GM19099 (cell line): Measurements from ENCODE around the gene SH3BP4.

Experiments
- POLR2A ChIP-seq: IDR thresholded peaks from 3 replicates; pipeline ENCODE4 v1.6.1; 2011; ENCODE audit warnings: low read depth; ENCODE audit not compliant: insufficient read length; ENCODE audit errors: extremely low read depth

SH3BP4 gene, protein sequence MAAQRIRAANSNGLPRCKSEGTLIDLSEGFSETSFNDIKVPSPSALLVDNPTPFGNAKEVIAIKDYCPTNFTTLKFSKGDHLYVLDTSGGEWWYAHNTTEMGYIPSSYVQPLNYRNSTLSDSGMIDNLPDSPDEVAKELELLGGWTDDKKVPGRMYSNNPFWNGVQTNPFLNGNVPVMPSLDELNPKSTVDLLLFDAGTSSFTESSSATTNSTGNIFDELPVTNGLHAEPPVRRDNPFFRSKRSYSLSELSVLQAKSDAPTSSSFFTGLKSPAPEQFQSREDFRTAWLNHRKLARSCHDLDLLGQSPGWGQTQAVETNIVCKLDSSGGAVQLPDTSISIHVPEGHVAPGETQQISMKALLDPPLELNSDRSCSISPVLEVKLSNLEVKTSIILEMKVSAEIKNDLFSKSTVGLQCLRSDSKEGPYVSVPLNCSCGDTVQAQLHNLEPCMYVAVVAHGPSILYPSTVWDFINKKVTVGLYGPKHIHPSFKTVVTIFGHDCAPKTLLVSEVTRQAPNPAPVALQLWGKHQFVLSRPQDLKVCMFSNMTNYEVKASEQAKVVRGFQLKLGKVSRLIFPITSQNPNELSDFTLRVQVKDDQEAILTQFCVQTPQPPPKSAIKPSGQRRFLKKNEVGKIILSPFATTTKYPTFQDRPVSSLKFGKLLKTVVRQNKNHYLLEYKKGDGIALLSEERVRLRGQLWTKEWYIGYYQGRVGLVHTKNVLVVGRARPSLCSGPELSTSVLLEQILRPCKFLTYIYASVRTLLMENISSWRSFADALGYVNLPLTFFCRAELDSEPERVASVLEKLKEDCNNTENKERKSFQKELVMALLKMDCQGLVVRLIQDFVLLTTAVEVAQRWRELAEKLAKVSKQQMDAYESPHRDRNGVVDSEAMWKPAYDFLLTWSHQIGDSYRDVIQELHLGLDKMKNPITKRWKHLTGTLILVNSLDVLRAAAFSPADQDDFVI

GRCh38 chr2:234951664-234952269 lies at the start of gene SH3BP4:
TSS of gene SH3BP4 (plus strand) at chr2:234952017. CDS start at chr2:235035003, 82,986 bp downstream.
- no peak for TF ChIP-seq POLR2A

GRCh38 chr2:234904785-234905184 lies 47.0 kb upstream of the SH3BP4 start:
- no peak for TF ChIP-seq POLR2A

GRCh38 chr2:234905547-234906265 lies 46.1 kb upstream of the SH3BP4 start:
- no peak for TF ChIP-seq POLR2A

DNA sequence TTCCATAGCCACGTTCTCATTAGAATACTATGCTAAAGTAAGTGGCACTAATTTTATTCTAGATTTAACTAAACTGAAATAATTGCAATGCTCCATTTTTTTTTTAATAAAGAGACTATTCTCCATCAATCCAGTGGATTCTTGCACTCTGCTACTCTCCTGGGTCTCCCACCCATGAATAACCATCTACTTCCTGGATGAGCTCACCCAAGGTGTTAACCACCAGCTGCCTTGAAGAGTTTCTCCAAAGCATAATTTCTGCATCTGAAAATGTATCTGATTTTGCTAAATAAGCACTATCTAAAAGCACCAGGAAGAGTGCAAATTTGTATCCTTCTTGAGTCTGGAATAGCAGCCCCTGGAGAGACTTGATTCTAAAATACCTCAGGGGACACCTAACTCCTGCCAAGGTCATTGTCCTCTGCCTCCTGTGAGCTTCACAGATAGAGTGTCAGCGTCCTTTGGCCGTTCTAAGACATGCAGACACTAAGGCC lies 41.6 kb upstream of the SH3BP4 start:
- TF ChIP-seq POLR2A = no peak

DNA sequence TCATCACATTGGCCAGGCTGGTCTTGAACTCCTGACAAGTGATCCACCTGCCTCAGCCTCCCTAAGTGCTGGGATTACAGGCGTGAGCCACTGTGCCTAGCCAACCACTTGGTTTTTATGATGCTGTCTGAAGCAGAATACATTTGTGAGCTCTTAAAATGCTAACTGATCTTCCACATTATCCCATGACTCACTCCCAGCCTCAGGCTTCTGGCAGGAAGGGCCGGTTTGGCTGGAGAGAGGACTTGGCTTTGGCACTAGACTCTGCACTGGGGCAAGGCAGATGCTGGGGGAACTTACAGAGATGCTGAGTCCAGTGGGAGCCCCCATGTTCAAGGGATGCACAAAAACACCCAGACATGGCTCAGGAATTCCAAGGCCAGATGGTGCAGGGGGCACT lies 40.5 kb upstream of the SH3BP4 start:
- TF ChIP-seq POLR2A = no peak

- TF ChIP-seq POLR2A = no peak
These were observed 39.4 kb upstream of the SH3BP4 start for GRCh38 chr2:234912437-234912836.

- no peak for TF ChIP-seq POLR2A
These were observed 38.6 kb upstream of the SH3BP4 start for GRCh38 chr2:234913208-234913626.

- TF ChIP-seq POLR2A = no peak
These were observed 37.3 kb upstream of the SH3BP4 start for GRCh38 chr2:234914371-234915154.

GRCh38 chr2:234916674-234917073 lies 35.1 kb upstream of the SH3BP4 start:
- TF ChIP-seq POLR2A = no peak

- TF ChIP-seq POLR2A = no peak
These were observed 34.4 kb upstream of the SH3BP4 start for GRCh38 chr2:234917211-234917975.

DNA sequence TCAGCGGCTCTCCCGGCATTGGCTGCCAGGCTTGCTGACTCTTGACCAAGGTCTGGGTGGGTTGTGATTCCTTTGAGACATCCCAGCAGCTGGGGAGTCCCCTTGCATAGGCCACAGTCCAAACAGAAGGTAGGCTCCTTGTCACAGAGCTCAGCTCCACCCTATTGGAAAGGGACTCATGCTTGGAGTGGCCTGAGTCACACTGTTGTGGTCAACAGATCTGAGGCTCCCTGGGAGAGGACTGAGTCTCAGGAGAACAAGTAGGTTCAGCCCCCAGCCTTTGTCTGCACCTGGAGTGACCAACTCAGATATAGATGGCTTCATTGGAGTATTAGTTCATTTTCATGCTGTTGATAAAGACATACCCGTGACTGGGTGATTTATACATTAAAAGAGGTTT lies 32.1 kb upstream of the SH3BP4 start:
- no peak for TF ChIP-seq POLR2A

DNA sequence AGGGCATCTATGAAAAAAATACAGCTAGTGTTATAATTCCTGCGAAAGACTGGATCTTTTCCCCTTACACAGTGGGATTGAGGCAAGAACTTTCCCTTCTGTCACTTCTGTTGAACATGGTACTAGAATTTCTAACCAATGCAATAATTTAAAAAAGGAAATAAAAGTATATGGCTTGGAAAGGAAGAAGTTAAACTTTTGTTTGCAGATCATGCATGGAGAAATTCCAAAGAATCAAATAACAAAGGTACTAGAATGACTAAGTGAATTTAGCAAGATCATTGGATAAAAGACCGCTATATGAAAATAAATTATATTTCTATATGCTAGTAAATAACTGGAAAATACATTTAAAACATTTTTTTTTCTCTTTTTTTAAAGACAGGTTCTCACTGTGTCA lies 31.0 kb upstream of the SH3BP4 start:
- no peak for TF ChIP-seq POLR2A

DNA sequence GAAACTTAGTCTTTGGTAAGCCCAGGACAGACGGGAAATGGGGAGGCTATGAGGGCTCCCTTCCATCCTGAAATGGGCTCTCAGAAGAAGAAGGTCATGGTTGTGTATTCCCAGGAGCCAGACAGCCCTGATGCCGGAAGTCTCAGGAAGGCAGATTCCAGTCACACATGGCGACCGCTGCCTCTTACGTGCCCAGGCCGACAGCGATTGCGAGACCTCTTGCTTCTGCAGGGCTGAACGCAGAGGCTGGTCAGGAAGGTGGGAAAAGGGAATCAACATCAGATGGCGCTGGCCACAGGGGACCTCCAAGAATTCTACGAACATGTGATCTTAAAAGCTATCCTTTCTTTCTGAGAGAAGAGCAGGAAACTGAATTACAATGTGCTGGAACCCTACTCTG lies 22.8 kb upstream of the SH3BP4 start:
- no peak for TF ChIP-seq POLR2A

DNA sequence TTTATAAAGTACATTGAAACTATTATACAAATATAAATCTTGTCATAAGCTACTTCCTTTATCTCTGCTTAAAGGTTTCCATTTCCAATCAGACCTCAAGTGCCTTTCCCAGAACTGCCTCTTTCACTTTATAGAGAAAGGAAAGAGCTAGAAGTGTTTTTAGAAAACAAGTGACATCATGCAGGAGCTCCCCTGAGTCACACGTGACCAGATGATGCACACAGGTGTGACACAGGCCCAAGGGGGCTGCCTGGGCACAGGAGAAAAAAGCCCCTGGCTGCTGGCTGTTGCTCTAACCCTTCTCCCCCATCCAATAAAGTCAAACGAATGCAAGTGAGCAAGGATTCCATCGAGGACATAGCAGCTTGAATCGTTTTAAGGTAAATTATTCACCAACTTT lies 21.4 kb upstream of the SH3BP4 start:
- TF ChIP-seq POLR2A = no peak

DNA sequence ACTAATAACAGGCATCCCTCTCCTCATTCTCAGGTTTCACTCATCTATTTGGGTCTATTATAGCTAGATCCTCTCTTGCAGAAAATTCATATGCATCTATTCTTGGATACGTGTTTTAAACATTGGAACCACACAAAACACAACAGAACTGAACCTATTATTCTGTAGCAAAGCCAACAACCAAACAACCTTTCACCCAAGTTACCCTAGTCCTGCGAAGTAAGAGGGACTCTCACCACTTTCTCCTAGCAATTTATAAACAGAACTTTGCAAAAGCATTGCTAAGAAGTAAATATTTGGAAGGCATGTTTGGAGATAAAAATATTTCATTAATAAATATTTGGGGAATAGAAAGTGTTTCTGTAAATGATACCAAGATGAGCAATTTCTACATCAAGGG lies 20.4 kb upstream of the SH3BP4 start:
- TF ChIP-seq POLR2A = no peak
